ENCODE measurements around the gene CSTB. TPM values are rescaled to one million over a fixed set of nuclear protein-coding genes. Genes with fewer than 3 reads are reported as not detected.

CSTB gene
- total RNA-seq, 1 donor from 2014 or later = 56.5 TPM

- Mint-ChIP-seq H3K4me3 (ENCODE audit: unreplicated experiment) (no peak overlapping the region), H3K27ac (ENCODE audit: unreplicated experiment) (no peak overlapping the region), H3K4me1 (ENCODE audit: low read depth) (peaks cover 9% of the 10 kb centered on the region), H3K27me3 (ENCODE audit: low read depth) (no peaks in the 10 kb centered on the region), H3K36me3 (ENCODE audit: low read depth) (peaks cover 37% of the 10 kb centered on the region), H3K9me3 (ENCODE audit: low read depth) (no peaks in the 10 kb centered on the region)
- no peak for DNase-seq (ENCODE audit: low spot score)
- TF ChIP-seq, protein P1, sequence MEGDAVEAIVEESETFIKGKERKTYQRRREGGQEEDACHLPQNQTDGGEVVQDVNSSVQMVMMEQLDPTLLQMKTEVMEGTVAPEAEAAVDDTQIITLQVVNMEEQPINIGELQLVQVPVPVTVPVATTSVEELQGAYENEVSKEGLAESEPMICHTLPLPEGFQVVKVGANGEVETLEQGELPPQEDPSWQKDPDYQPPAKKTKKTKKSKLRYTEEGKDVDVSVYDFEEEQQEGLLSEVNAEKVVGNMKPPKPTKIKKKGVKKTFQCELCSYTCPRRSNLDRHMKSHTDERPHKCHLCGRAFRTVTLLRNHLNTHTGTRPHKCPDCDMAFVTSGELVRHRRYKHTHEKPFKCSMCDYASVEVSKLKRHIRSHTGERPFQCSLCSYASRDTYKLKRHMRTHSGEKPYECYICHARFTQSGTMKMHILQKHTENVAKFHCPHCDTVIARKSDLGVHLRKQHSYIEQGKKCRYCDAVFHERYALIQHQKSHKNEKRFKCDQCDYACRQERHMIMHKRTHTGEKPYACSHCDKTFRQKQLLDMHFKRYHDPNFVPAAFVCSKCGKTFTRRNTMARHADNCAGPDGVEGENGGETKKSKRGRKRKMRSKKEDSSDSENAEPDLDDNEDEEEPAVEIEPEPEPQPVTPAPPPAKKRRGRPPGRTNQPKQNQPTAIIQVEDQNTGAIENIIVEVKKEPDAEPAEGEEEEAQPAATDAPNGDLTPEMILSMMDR (IDR thresholded peaks at IDR 0.05) = no peak
Measured at GRCh38 chr21:43751955-43752591, 24.0 kb downstream of the CSTB start.

GRCh38 chr21:43750339-43751033 is 25.6 kb downstream of the CSTB start:
- H3K27me3 Mint-ChIP-seq (ENCODE audit: low read depth) = no peaks in the 10 kb centered on the region
- peaks cover 38% of the 10 kb centered on the region for H3K36me3 Mint-ChIP-seq (ENCODE audit: low read depth)
- no peak overlapping the region for H3K27ac Mint-ChIP-seq (ENCODE audit: unreplicated experiment)
- no peak for DNase-seq (ENCODE audit: low spot score)
- TF ChIP-seq, protein P1 (IDR thresholded peaks at IDR 0.05) = no peak
- no peak overlapping the region for H3K4me3 Mint-ChIP-seq (ENCODE audit: unreplicated experiment)
- H3K4me1 Mint-ChIP-seq (ENCODE audit: low read depth) = peaks cover 5% of the 10 kb centered on the region
- H3K9me3 Mint-ChIP-seq (ENCODE audit: low read depth) = no peaks in the 10 kb centered on the region

GRCh38 chr21:43749651-43750262 is 26.4 kb downstream of the CSTB start:
- Mint-ChIP-seq H3K27ac (ENCODE audit: unreplicated experiment) (no peak overlapping the region), H3K27me3 (ENCODE audit: low read depth) (no peaks in the 10 kb centered on the region), H3K4me3 (ENCODE audit: unreplicated experiment) (no peak overlapping the region), H3K9me3 (ENCODE audit: low read depth) (no peaks in the 10 kb centered on the region), H3K4me1 (ENCODE audit: low read depth) (peaks cover 5% of the 10 kb centered on the region), H3K36me3 (ENCODE audit: low read depth) (peaks cover 41% of the 10 kb centered on the region)
- no peak for DNase-seq (ENCODE audit: low spot score)
- TF ChIP-seq, protein P1 (IDR thresholded peaks at IDR 0.05) = no peak

DNA sequence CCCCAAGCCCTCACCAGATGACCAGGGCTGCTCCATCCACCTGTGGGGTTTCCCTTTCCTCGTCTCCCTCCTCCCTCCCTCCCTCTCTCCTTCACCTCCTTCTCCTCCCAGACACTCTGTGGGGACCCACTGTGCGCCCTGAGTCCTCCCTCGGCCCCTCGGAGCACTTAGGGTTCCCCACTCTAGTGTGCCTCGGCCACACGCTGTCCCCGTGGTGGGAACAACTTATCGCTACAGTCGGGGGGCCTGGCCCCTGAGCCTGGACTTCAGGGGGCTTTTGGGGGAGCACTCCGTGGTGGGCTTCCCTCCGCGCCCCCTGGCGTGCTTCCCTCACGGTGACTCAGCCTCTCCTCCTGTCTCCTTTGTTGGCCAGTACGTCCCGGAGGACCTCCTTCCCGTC is 27.5 kb downstream of the CSTB start:
- Mint-ChIP-seq H3K27ac (ENCODE audit: unreplicated experiment) (no peak overlapping the region), H3K27me3 (ENCODE audit: low read depth) (no peaks in the 10 kb centered on the region), H3K36me3 (ENCODE audit: low read depth) (peaks cover 40% of the 10 kb centered on the region), H3K9me3 (ENCODE audit: low read depth) (no peaks in the 10 kb centered on the region), H3K4me1 (ENCODE audit: low read depth) (peaks cover 3% of the 10 kb centered on the region), H3K4me3 (ENCODE audit: unreplicated experiment) (no peak overlapping the region)
- TF ChIP-seq, protein P1 (IDR thresholded peaks at IDR 0.05) = no peak
- DNase-seq (ENCODE audit: low spot score) = no peak

GRCh38 chr21:43745772-43746517 is 30.2 kb downstream of the CSTB start:
- TF ChIP-seq, protein P1 (IDR thresholded peaks at IDR 0.05) = no peak
- Mint-ChIP-seq H3K9me3 (ENCODE audit: low read depth) (no peaks in the 10 kb centered on the region), H3K27me3 (ENCODE audit: low read depth) (no peaks in the 10 kb centered on the region), H3K27ac (ENCODE audit: unreplicated experiment) (no peak overlapping the region), H3K4me1 (ENCODE audit: low read depth) (peaks cover 3% of the 10 kb centered on the region), H3K4me3 (ENCODE audit: unreplicated experiment) (no peak overlapping the region), H3K36me3 (ENCODE audit: low read depth) (peaks cover 33% of the 10 kb centered on the region)
- DNase-seq (ENCODE audit: low spot score) = no peak

Data from chondrocyte (in vitro differentiated cells).